GM23338 (cell line): ENCODE measurements around the gene MAP2K5. TPM values are rescaled to one million over a fixed set of nuclear protein-coding genes. Genes with fewer than 3 reads are reported as not detected.

Experiments
- ATAC-seq: fragments of 200-7000 bp; cut with Tn5 transposase; 3 replicates; pipeline ENCODE4 v1.9.1; 2020
- DNase-seq: peaks from one replicate; pipeline ENCODE4 v3.0.0-alpha.2; 2015; ENCODE audit warnings: low spot score
- H2AFZ ChIP-seq: fragments of 200-600 bp; sonication (generic); 2 replicates; pipeline ENCODE4 v1.8.0; 2016; ENCODE audit warnings: antibody characterized with exemption, mild to moderate bottlenecking, moderate library complexity
- H3F3A ChIP-seq: fragments of 200-600 bp; sonication (generic); replicated peaks from 2 replicates; pipeline ENCODE4 v1.8.0; 2017; ENCODE audit warnings: antibody characterized with exemption, mixed run types, low read depth
- H3K27ac ChIP-seq: fragments of 200-600 bp; sonication (generic); 2 replicates; pipeline ENCODE4 v1.6.1; 2016; ENCODE audit warnings: low read depth
- H3K27me3 ChIP-seq: fragments of 200-600 bp; sonication (generic); 2 replicates; pipeline ENCODE4 v1.8.0; 2016; ENCODE audit warnings: mild to moderate bottlenecking, mixed run types, moderate library complexity; ENCODE audit not compliant: insufficient read depth
- H3K36me3 ChIP-seq: fragments of 200-600 bp; sonication (generic); 2 replicates; pipeline ENCODE4 v1.8.0; 2016; ENCODE audit warnings: mild to moderate bottlenecking; ENCODE audit not compliant: insufficient read depth
- H3K4me1 ChIP-seq: fragments of 200-600 bp; sonication (generic); 2 replicates; pipeline ENCODE4 v1.8.0; 2016; ENCODE audit warnings: mild to moderate bottlenecking, moderate library complexity; ENCODE audit not compliant: insufficient read depth
- H3K4me2 ChIP-seq: fragments of 200-600 bp; sonication (generic); 2 replicates; pipeline ENCODE4 v1.7.1; 2017; ENCODE audit warnings: mixed run types
- H3K4me3 ChIP-seq: fragments of 200-600 bp; sonication (generic); 2 replicates; pipeline ENCODE4 v1.6.1; 2016; ENCODE audit warnings: mixed run types
- H3K79me2 ChIP-seq: fragments of 200-600 bp; sonication (generic); replicated peaks from 2 replicates; pipeline ENCODE4 v1.8.0; 2017; ENCODE audit warnings: mild to moderate bottlenecking; ENCODE audit not compliant: insufficient read depth
- H3K9me2 ChIP-seq: fragments of 200-600 bp; sonication (generic); 2 replicates; pipeline ENCODE4 v1.8.0; 2017; ENCODE audit not compliant: insufficient read depth
- H4K20me1 ChIP-seq: fragments of 200-600 bp; sonication (generic); replicated peaks from 2 replicates; pipeline ENCODE4 v1.8.0; 2017; ENCODE audit warnings: mild to moderate bottlenecking; ENCODE audit not compliant: insufficient read depth
- H3K27ac Mint-ChIP-seq: 2 replicates; pipeline ENCODE4 v1.8.0; 2020; ENCODE audit warnings: inconsistent platforms, mild to moderate bottlenecking, moderate library complexity, mixed read lengths
- H3K27me3 Mint-ChIP-seq: 3 replicates; pipeline ENCODE4 v1.8.0; 2022; ENCODE audit warnings: low read depth, mild to moderate bottlenecking, moderate library complexity, mixed read lengths, inconsistent platforms; ENCODE audit not compliant: insufficient read depth, poor library complexity
- H3K36me3 Mint-ChIP-seq: 3 replicates; pipeline ENCODE4 v1.8.0; 2021; ENCODE audit warnings: low read depth, mild to moderate bottlenecking, inconsistent platforms, moderate library complexity, mixed read lengths
- H3K4me1 Mint-ChIP-seq: 3 replicates; pipeline ENCODE4 v1.8.0; 2020; ENCODE audit warnings: mild to moderate bottlenecking, inconsistent platforms, mixed read lengths
- H3K4me3 Mint-ChIP-seq: 3 replicates; pipeline ENCODE4 v1.8.0; 2021; ENCODE audit warnings: moderate library complexity, mild to moderate bottlenecking, inconsistent platforms, mixed read lengths
- H3K9me3 Mint-ChIP-seq: 3 replicates; pipeline ENCODE4 v1.8.0; 2020; ENCODE audit warnings: moderate library complexity, mild to moderate bottlenecking, inconsistent platforms, mixed read lengths
- EZH2 ChIP-seq: fragments of 200-600 bp; sonication (generic); IDR thresholded peaks from one replicate; pipeline ENCODE4 v1.8.0; 2017; ENCODE audit warnings: antibody characterized with exemption, mild to moderate bottlenecking, low read depth; ENCODE audit not compliant: unreplicated experiment
- NANOG ChIP-seq: IDR thresholded peaks from 2 replicates; pipeline ENCODE4 v1.6.1; 2016; ENCODE audit warnings: antibody characterized with exemption, borderline replicate concordance
- REST ChIP-seq: IDR thresholded peaks from one replicate; pipeline ENCODE4 v1.6.1; 2018; ENCODE audit warnings: antibody characterized with exemption; ENCODE audit not compliant: unreplicated experiment
- polyA plus RNA-seq: library from polyadenylated mRNA; unstranded; fragments of >200 nt; fragmentation: Nextera tagmentation; extraction: Ambion mirVana; gene quantifications from 2 replicates; pipeline ENCODE4 v1.2.1, GENCODE V29; 2016
- total RNA-seq: library from RNA; depleted of rRNA; stranded (reverse); fragments of >200 nt; shearing (Covaris generic); gene quantifications from 2 replicates; pipeline ENCODE4 v1.2.3, GENCODE V29; 2014
- TF ChIP-seq, protein P1 (sequence below): fragments of 250-450 bp; sonication (Bioruptor Pico); IDR thresholded peaks from 2 replicates; pipeline ENCODE4 v1.5.0; 2020; ENCODE audit warnings: mild to moderate bottlenecking, moderate library complexity

Gene MAP2K5
- total and polyA plus RNA-seq, 2 experiments from 2014 or later: 6.5 to 13.6 TPM

DNA sequence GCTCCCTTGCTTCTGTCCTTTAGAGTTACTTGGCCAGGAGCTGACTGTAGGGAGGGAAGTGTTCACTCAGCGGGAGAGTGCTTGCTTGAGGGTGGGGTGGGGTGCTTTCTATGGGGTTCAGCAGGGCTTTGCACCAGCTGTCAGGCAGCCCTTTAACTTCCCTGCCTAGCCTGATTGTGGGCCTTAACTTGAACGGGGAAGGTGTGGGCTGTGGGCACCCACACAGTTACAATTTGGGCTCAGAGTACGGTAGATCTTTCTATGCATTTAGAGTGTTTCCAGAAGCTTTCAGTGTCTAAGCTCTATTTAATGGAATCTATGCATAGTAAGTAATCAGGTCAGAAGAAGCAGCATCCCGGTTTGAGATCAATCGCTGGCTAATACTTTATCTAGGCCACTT lies 234.6 kb downstream of the MAP2K5 start:
- no peaks in the 10 kb centered on the region for H3K27me3 ChIP-seq
- H3K4me3 ChIP-seq: no peak overlapping the region
- TF ChIP-seq, protein P1, sequence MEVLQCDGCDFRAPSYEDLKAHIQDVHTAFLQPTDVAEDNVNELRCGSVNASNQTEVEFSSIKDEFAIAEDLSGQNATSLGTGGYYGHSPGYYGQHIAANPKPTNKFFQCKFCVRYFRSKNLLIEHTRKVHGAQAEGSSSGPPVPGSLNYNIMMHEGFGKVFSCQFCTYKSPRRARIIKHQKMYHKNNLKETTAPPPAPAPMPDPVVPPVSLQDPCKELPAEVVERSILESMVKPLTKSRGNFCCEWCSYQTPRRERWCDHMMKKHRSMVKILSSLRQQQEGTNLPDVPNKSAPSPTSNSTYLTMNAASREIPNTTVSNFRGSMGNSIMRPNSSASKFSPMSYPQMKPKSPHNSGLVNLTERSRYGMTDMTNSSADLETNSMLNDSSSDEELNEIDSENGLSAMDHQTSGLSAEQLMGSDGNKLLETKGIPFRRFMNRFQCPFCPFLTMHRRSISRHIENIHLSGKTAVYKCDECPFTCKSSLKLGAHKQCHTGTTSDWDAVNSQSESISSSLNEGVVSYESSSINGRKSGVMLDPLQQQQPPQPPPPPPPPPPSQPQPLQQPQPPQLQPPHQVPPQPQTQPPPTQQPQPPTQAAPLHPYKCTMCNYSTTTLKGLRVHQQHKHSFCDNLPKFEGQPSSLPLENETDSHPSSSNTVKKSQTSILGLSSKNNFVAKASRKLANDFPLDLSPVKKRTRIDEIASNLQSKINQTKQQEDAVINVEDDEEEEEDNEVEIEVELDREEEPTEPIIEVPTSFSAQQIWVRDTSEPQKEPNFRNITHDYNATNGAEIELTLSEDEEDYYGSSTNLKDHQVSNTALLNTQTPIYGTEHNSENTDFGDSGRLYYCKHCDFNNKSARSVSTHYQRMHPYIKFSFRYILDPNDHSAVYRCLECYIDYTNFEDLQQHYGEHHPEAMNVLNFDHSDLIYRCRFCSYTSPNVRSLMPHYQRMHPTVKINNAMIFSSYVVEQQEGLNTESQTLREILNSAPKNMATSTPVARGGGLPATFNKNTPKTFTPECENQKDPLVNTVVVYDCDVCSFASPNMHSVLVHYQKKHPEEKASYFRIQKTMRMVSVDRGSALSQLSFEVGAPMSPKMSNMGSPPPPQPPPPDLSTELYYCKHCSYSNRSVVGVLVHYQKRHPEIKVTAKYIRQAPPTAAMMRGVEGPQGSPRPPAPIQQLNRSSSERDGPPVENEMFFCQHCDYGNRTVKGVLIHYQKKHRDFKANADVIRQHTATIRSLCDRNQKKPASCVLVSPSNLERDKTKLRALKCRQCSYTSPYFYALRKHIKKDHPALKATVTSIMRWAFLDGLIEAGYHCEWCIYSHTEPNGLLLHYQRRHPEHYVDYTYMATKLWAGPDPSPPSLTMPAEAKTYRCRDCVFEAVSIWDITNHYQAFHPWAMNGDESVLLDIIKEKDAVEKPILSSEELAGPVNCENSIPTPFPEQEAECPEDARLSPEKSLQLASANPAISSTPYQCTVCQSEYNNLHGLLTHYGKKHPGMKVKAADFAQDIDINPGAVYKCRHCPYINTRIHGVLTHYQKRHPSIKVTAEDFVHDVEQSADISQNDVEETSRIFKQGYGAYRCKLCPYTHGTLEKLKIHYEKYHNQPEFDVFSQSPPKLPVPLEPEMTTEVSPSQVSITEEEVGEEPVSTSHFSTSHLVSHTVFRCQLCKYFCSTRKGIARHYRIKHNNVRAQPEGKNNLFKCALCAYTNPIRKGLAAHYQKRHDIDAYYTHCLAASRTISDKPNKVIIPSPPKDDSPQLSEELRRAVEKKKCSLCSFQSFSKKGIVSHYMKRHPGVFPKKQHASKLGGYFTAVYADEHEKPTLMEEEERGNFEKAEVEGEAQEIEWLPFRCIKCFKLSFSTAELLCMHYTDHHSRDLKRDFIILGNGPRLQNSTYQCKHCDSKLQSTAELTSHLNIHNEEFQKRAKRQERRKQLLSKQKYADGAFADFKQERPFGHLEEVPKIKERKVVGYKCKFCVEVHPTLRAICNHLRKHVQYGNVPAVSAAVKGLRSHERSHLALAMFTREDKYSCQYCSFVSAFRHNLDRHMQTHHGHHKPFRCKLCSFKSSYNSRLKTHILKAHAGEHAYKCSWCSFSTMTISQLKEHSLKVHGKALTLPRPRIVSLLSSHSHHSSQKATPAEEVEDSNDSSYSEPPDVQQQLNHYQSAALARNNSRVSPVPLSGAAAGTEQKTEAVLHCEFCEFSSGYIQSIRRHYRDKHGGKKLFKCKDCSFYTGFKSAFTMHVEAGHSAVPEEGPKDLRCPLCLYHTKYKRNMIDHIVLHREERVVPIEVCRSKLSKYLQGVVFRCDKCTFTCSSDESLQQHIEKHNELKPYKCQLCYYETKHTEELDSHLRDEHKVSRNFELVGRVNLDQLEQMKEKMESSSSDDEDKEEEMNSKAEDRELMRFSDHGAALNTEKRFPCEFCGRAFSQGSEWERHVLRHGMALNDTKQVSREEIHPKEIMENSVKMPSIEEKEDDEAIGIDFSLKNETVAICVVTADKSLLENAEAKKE (CRISPR knock-in tag): no peak
- TF ChIP-seq EZH2 (no peak), NANOG (no peak), REST (no peak)
- H3K36me3 Mint-ChIP-seq: no peaks in the 10 kb centered on the region
- no peaks in the 10 kb centered on the region for H3K79me2 ChIP-seq
- H3K4me2 ChIP-seq: no peak overlapping the region
- H3K36me3 ChIP-seq: no peaks in the 10 kb centered on the region
- peaks cover 9% of the 10 kb centered on the region; the same call in 1 of the 2 replicates for H3K9me2 ChIP-seq
- peak; percentile 54 for ATAC-seq
- peaks cover 20% of the 10 kb centered on the region for H3K4me1 ChIP-seq
- no peaks in the 10 kb centered on the region for H3K9me3 Mint-ChIP-seq
- H3K27ac Mint-ChIP-seq: no peak overlapping the region
- no peaks in the 10 kb centered on the region for H4K20me1 ChIP-seq
- no peaks in the 10 kb centered on the region for H3F3A ChIP-seq
- no peak for DNase-seq
- H3K27ac ChIP-seq: no peak overlapping the region
- H3K4me1 Mint-ChIP-seq: peaks cover 65% of the 10 kb centered on the region
- H2AFZ ChIP-seq: no peak overlapping the region
- no peaks in the 10 kb centered on the region for H3K27me3 Mint-ChIP-seq
- no peak overlapping the region for H3K4me3 Mint-ChIP-seq
